RPMI7951 (cell line): ENCODE measurements around the gene NAA40. TPM values are rescaled to one million over a fixed set of nuclear protein-coding genes. Genes with fewer than 3 reads are reported as not detected.

ENCODE experiments used
- total RNA-seq: library from RNA; depleted of rRNA; stranded (reverse); fragments of >200 nt; shearing (Covaris generic); gene quantifications from 2 replicates; pipeline ENCODE4 v1.2.3, GENCODE V29; 2014; rRNA removed

NAA40 gene
- total RNA-seq, 1 experiment from 2014 or later = 10.8 TPM

Other genes with a start within 250 kb of the NAA40 start
- gene ZFTA, start 170.2 kb upstream of the NAA40 start, total RNA-seq = 6.0 and 8.0 TPM in 2 replicates
- 12.1 and 16.3 TPM in 2 replicates for gene SPINDOC, start 125.5 kb upstream of the NAA40 start, total RNA-seq
- gene MARK2, start 99.9 kb upstream of the NAA40 start, total RNA-seq = 7.5 and 9.0 TPM in 2 replicates
- 0.96 and 2.1 TPM in 2 replicates for gene RCOR2, start 21.8 kb upstream of the NAA40 start, total RNA-seq
- gene COX8A, start 35.6 kb downstream of the NAA40 start, total RNA-seq = 1,061 and 1,166 TPM in 2 replicates
- 80.3 and 83.6 TPM in 2 replicates for gene OTUB1, start 47.4 kb downstream of the NAA40 start, total RNA-seq
- gene FLRT1, start 96.9 kb downstream of the NAA40 start, total RNA-seq = under 0.01 TPM in 2 replicates
- gene MACROD1, start 227.1 kb downstream of the NAA40 start, total RNA-seq = 36.7 and 43.3 TPM in 2 replicates
- 306 and 321 TPM in 2 replicates for gene STIP1, start 247.2 kb downstream of the NAA40 start, total RNA-seq